HepG2 (cell line): Measurements from ENCODE around the gene PCNA. TPM values are rescaled to one million over a fixed set of nuclear protein-coding genes. Genes with fewer than 3 reads are reported as not detected.
A peak's percentile ranks its signal among the peaks of the same experiment; 100 is the strongest.

Experiments used
- FLYWCH1 ChIP-seq: sonication (generic); formaldehyde crosslinking; IDR thresholded peaks from 2 replicates; pipeline ENCODE4 v1.8.1; 2023; ENCODE audit warnings: mild to moderate bottlenecking, missing genetic modification reagents
- FOXC1 ChIP-seq: sonication (generic); formaldehyde crosslinking; IDR thresholded peaks from 2 replicates; pipeline ENCODE4 v1.8.0; 2022; ENCODE audit warnings: mild to moderate bottlenecking, missing genetic modification reagents, borderline replicate concordance
- FOXO1 ChIP-seq: sonication (generic); formaldehyde crosslinking; IDR thresholded peaks from 2 replicates; pipeline ENCODE4 v1.4.0; 2020; ENCODE audit warnings: missing genetic modification reagents
- MXD1 ChIP-seq: sonication (generic); formaldehyde crosslinking; IDR thresholded peaks from 2 replicates; pipeline ENCODE4 v1.4.0; 2020; ENCODE audit warnings: mild to moderate bottlenecking, missing genetic modification reagents
- MXD4 ChIP-seq: IDR thresholded peaks from 2 replicates; pipeline ENCODE4 v1.6.1; 2016; ENCODE audit warnings: mild to moderate bottlenecking, missing biosample characterization, missing genetic modification reagents
- SNAI1 ChIP-seq: sonication (generic); formaldehyde crosslinking; IDR thresholded peaks from 2 replicates; pipeline ENCODE4 v1.5.0; 2020; ENCODE audit warnings: mild to moderate bottlenecking, missing genetic modification reagents, borderline replicate concordance
- ZHX1 ChIP-seq: sonication (generic); formaldehyde crosslinking; IDR thresholded peaks from 2 replicates; pipeline ENCODE4 v1.8.1; 2022; ENCODE audit warnings: low read depth, mild to moderate bottlenecking, missing genetic modification reagents
- ZNF101 ChIP-seq: sonication (generic); formaldehyde crosslinking; IDR thresholded peaks from 2 replicates; pipeline ENCODE4 v1.4.0; 2020; ENCODE audit warnings: mild to moderate bottlenecking, low read depth, missing genetic modification reagents, borderline replicate concordance
- ZNF12 ChIP-seq: sonication (generic); formaldehyde crosslinking; IDR thresholded peaks from 2 replicates; pipeline ENCODE4 v1.5.0; 2020; ENCODE audit warnings: missing genetic modification reagents
- ZNF3 ChIP-seq: IDR thresholded peaks from 2 replicates; pipeline ENCODE4 v1.7.0; 2017; ENCODE audit warnings: inconsistent platforms
- ZNF569 ChIP-seq: sonication (generic); formaldehyde crosslinking; IDR thresholded peaks from 2 replicates; pipeline ENCODE4 v1.5.0; 2020; ENCODE audit warnings: mild to moderate bottlenecking, missing genetic modification reagents, moderate library complexity, borderline replicate concordance
- ZNF572 ChIP-seq: sonication (generic); formaldehyde crosslinking; IDR thresholded peaks from 2 replicates; pipeline ENCODE4 v1.5.1; 2020; ENCODE audit warnings: mild to moderate bottlenecking, missing genetic modification reagents
- ZNF597 ChIP-seq: sonication (generic); formaldehyde crosslinking; IDR thresholded peaks from 2 replicates; pipeline ENCODE4 v1.5.0; 2020; ENCODE audit warnings: missing genetic modification reagents
- polyA plus RNA-seq, 8 experiments: library from polyadenylated mRNA; depleted of rRNA in 3 of 8; stranded (reverse) in 7 of 8; unstranded in 1 of 8; fragments of >200 nt; fragmentation: Illumina TruSeq in 4 of 8; extraction: Trizol in 4 of 8; gene quantifications; 2 replicates each; pipeline versions ENCODE4 v1.2.1 to v1.2.3, GENCODE V29; 2011 to 2016; ENCODE audit warnings: low read depth in 4 of 8, missing spikeins in 1 of 8, mixed read lengths in 1 of 8; ENCODE audit not compliant: insufficient read depth in 1 of 8
- total RNA-seq, 5 experiments: library from RNA; depleted of rRNA; stranded (reverse); fragments of >200 nt; fragmentation: Illumina TruSeq; extraction: Trizol; gene quantifications; 2 replicates each; pipeline ENCODE4 v1.2.3, GENCODE V29; 2016; ENCODE audit warnings: low read depth in 1 of 5
- TF ChIP-seq, protein P1 (sequence below): sonication (generic); formaldehyde crosslinking; IDR thresholded peaks from 2 replicates; pipeline ENCODE4 v1.4.0; 2020; ENCODE audit warnings: missing genetic modification reagents, borderline replicate concordance
- TF ChIP-seq, protein P2 (sequence below): sonication (generic); formaldehyde crosslinking; IDR thresholded peaks from 2 replicates; pipeline ENCODE4 v1.4.0; 2020; ENCODE audit warnings: missing genetic modification reagents, borderline replicate concordance
- TF ChIP-seq, protein P3 (sequence below): IDR thresholded peaks from 2 replicates; pipeline ENCODE4 v1.6.1; 2016; ENCODE audit warnings: low read depth, borderline replicate concordance

Gene PCNA
- total and polyA plus RNA-seq, 2 of the 13 experiments (the other 11 are each of a cell fraction or from before 2014, with no cell fraction given), result 229 to 655 TPM

DNA sequence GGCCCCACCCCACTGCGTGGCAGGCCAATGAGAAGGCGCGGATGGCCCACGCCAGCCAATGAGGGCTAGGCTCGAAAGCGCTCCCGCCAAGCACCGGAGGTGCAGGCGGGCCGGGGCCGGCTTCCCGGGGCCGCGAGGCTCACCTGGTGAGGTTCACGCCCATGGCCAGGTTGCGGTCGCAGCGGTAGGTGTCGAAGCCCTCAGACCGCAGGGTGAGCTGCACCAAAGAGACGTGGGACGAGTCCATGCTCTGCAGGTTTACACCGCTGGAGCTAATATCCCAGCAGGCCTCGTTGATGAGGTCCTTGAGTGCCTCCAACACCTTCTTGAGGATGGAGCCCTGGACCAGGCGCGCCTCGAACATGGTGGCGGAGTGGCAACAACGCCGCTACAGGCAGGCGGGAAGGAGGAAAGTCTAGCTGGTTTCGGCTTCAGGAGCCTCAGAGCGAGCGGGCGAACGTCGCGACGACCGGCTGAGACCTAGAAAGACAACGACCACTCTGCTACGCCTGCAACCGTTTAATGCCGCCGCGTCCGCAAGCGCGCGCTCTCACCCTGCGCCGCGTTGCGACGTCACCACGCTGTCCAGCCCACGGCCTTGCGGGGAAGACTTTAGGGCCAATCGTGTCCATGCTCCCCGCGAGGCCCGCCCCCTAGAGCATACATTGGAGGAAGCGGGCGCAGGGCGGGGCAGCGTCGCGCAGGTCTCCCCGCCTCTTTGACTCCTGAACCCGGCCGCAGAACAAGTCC is at the start of gene PCNA (continued):
- no peak; the same call in none of the 2 replicates for TF ChIP-seq ZNF101
- peak; percentile 99 for TF ChIP-seq SNAI1
- 0 out of 2 replicates have a peak, but pooled peaks have one; percentile 85 for TF ChIP-seq ZNF597 (CRISPR knock-in tag)
- TF ChIP-seq FLYWCH1 (CRISPR knock-in tag), result no peak; the same call in none of the 2 replicates
- peak; percentile 31; the same call in 1 of the 2 replicates for TF ChIP-seq FOXO1 (CRISPR knock-in tag)
- peak; percentile 97 for TF ChIP-seq MXD4 (CRISPR knock-in tag)
- TF ChIP-seq, protein P1, sequence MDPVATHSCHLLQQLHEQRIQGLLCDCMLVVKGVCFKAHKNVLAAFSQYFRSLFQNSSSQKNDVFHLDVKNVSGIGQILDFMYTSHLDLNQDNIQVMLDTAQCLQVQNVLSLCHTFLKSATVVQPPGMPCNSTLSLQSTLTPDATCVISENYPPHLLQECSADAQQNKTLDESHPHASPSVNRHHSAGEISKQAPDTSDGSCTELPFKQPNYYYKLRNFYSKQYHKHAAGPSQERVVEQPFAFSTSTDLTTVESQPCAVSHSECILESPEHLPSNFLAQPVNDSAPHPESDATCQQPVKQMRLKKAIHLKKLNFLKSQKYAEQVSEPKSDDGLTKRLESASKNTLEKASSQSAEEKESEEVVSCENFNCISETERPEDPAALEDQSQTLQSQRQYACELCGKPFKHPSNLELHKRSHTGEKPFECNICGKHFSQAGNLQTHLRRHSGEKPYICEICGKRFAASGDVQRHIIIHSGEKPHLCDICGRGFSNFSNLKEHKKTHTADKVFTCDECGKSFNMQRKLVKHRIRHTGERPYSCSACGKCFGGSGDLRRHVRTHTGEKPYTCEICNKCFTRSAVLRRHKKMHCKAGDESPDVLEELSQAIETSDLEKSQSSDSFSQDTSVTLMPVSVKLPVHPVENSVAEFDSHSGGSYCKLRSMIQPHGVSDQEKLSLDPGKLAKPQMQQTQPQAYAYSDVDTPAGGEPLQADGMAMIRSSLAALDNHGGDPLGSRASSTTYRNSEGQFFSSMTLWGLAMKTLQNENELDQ (CRISPR knock-in tag), result peak; percentile 86; the same call in 1 of the 2 replicates
- TF ChIP-seq ZNF3, result peak; percentile 10; the same call in 1 of the 2 replicates
- peak; percentile 10; the same call in 1 of the 2 replicates for TF ChIP-seq ZNF12 (CRISPR knock-in tag)
- TF ChIP-seq MXD1 (CRISPR knock-in tag), result peak; percentile 99; the same call in 1 of the 2 replicates
- TF ChIP-seq, protein P2, sequence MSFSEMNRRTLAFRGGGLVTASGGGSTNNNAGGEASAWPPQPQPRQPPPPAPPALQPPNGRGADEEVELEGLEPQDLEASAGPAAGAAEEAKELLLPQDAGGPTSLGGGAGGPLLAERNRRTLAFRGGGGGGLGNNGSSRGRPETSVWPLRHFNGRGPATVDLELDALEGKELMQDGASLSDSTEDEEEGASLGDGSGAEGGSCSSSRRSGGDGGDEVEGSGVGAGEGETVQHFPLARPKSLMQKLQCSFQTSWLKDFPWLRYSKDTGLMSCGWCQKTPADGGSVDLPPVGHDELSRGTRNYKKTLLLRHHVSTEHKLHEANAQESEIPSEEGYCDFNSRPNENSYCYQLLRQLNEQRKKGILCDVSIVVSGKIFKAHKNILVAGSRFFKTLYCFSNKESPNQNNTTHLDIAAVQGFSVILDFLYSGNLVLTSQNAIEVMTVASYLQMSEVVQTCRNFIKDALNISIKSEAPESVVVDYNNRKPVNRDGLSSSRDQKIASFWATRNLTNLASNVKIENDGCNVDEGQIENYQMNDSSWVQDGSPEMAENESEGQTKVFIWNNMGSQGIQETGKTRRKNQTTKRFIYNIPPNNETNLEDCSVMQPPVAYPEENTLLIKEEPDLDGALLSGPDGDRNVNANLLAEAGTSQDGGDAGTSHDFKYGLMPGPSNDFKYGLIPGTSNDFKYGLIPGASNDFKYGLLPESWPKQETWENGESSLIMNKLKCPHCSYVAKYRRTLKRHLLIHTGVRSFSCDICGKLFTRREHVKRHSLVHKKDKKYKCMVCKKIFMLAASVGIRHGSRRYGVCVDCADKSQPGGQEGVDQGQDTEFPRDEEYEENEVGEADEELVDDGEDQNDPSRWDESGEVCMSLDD (CRISPR knock-in tag), result peak; percentile 71
- TF ChIP-seq ZNF572 (CRISPR knock-in tag), result no peak; the same call in 1 of the 2 replicates
- TF ChIP-seq ZHX1 (CRISPR knock-in tag), result peak; percentile 90
- peak; percentile 99 for TF ChIP-seq FOXC1 (CRISPR knock-in tag)
- TF ChIP-seq ZNF569 (CRISPR knock-in tag), result peak; percentile 100
- TF ChIP-seq, protein P3, sequence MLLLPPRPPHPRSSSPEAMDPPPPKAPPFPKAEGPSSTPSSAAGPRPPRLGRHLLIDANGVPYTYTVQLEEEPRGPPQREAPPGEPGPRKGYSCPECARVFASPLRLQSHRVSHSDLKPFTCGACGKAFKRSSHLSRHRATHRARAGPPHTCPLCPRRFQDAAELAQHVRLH (CRISPR knock-in tag), result peak; percentile 76; the same call in 1 of the 2 replicates
